ENCODE results near the gene CAPG. TPM values are rescaled to one million over a fixed set of nuclear protein-coding genes. Genes with fewer than 3 reads are reported as not detected.

The CAPG gene
- total RNA-seq, 1 donor from 2014 or later = 179 TPM

GRCh38 chr2:85420536-85421259 is 10.5 kb upstream of the CAPG start:
- Histone ChIP-seq H3K36me3 (no peaks in the 10 kb centered on the region), H3K4me1 (peaks cover 6 to 11% of the 10 kb centered on the region in 2 donors), H3K27me3 (no peaks in the 10 kb centered on the region), H3K9me3 (no peaks in the 10 kb centered on the region), H3K4me3 (peak overlapping the region in 1 of 2 donors; percentile 32), H3K27ac (peak overlapping the region; percentile 30 to 60)
- DNase-seq (ENCODE audit: low spot score in 2 of 2) = peak; percentile 52 to 95
- intact Hi-C loops (cut with DNase I) = loop anchor here (1.0 kb wide), 2 partner anchors 119 to 132 kb away; partner anchors contain the start of gene MAT2A
- peak; percentile 100 for TF ChIP-seq CTCF (IDR thresholded peaks at IDR 0.05)

- peak overlapping the region; percentile 72 to 74 for H3K4me3 ChIP-seq
- H3K4me1 ChIP-seq = peaks cover 6 to 12% of the 10 kb centered on the region in 2 donors
- intact Hi-C loops (cut with DNase I) = loop anchor here (2.0 kb wide), 2 partner anchors 64 to 198 kb away; partner anchors contain the start of genes ELMOD3, RETSAT and USP39
- peak overlapping the region; percentile 93 to 95 for H3K27ac ChIP-seq
- no peaks in the 10 kb centered on the region for H3K27me3 ChIP-seq
- TF ChIP-seq CTCF (IDR thresholded peaks at IDR 0.05) = no peak
- no peaks in the 10 kb centered on the region for H3K9me3 ChIP-seq
- no peak for DNase-seq (ENCODE audit: low spot score in 2 of 2)
- H3K36me3 ChIP-seq = no peaks in the 10 kb centered on the region
Observed at GRCh38 chr2:85419009-85419675, 9.0 kb upstream of the CAPG start.

- intact Hi-C loops (cut with DNase I) = loop anchor here (2.0 kb wide), 2 partner anchors 64 to 198 kb away; partner anchors contain the start of genes ELMOD3, RETSAT and USP39
- Histone ChIP-seq H3K9me3 (no peaks in the 10 kb centered on the region), H3K4me1 (peaks cover 6 to 14% of the 10 kb centered on the region in 2 donors), H3K4me3 (peak within 1 kb of the TSS; percentile 72 to 74), H3K27ac (peak within 1 kb of the TSS; percentile 93 to 95), H3K36me3 (no peaks in the 10 kb centered on the region), H3K27me3 (no peaks in the 10 kb centered on the region)
- DNase-seq (ENCODE audit: low spot score in 2 of 2) = peak in 1 of 2 donors; percentile 91
- no peak for TF ChIP-seq CTCF (IDR thresholded peaks at IDR 0.05)
Observed at GRCh38 chr2:85418132-85419008, 8.2 kb upstream of the CAPG start, which contains the start of gene SH2D6. Gene SH2D6, plus strand, starts transcription at chr2:85418714. Its CDS starts 10,752 bp downstream, at chr2:85429466.

- DNase-seq (ENCODE audit: low spot score in 2 of 2) = no peak
- Histone ChIP-seq H3K27ac (no peak overlapping the region), H3K4me1 (peaks cover 6 to 16% of the 10 kb centered on the region in 2 donors), H3K9me3 (no peaks in the 10 kb centered on the region), H3K27me3 (no peaks in the 10 kb centered on the region), H3K36me3 (no peaks in the 10 kb centered on the region), H3K4me3 (no peak overlapping the region)
- intact Hi-C loops (cut with DNase I) = no loop called here
- TF ChIP-seq CTCF (IDR thresholded peaks at IDR 0.05) = no peak
Observed at GRCh38 chr2:85415980-85416650, 5.9 kb upstream of the CAPG start.
